Parathyroid adenoma (tissue), 2 donors: Measurements from ENCODE around the gene HDAC9.

Experiments
- H2AFZ ChIP-seq: fragments of 300-600 bp; sonication (generic); one replicate; pipeline ENCODE4 v1.7.0; 2017; ENCODE audit warnings: antibody characterized with exemption, mild to moderate bottlenecking
- H3K27ac ChIP-seq: fragments of 300-600 bp; sonication (generic); one replicate; pipeline ENCODE4 v1.7.0; 2017
- H3K27me3 ChIP-seq: fragments of 300-600 bp; sonication (generic); one replicate; pipeline ENCODE4 v1.7.0; 2017; ENCODE audit warnings: low read length; ENCODE audit not compliant: control insufficient read depth, insufficient read depth
- H3K36me3 ChIP-seq: fragments of 300-600 bp; sonication (generic); one replicate; pipeline ENCODE4 v1.7.0; 2017; ENCODE audit warnings: low read length; ENCODE audit not compliant: control insufficient read depth, insufficient read depth
- H3K4me1 ChIP-seq: fragments of 300-600 bp; sonication (generic); one replicate; pipeline ENCODE4 v1.7.0; 2017; ENCODE audit warnings: control low read depth
- H3K4me2 ChIP-seq: fragments of 300-600 bp; sonication (generic); one replicate; pipeline ENCODE4 v1.7.0; 2017; ENCODE audit warnings: low read length
- H3K4me3 ChIP-seq: fragments of 300-600 bp; sonication (generic); one replicate; pipeline ENCODE4 v1.7.0; 2017; ENCODE audit warnings: low read depth, low read length
- H3K79me2 ChIP-seq: fragments of 300-600 bp; sonication (generic); one replicate; pipeline ENCODE4 v1.7.0; 2017; ENCODE audit warnings: control low read depth
- H3K9ac ChIP-seq: fragments of 300-600 bp; sonication (generic); one replicate; pipeline ENCODE4 v1.7.0; 2017; ENCODE audit warnings: mild to moderate bottlenecking
- H3K9me3 ChIP-seq: fragments of 300-600 bp; sonication (generic); one replicate; pipeline ENCODE4 v1.7.0; 2017; ENCODE audit warnings: low read length; ENCODE audit not compliant: control insufficient read depth
- TF ChIP-seq, protein P1 (sequence below): fragments of 300-600 bp; sonication (generic); IDR thresholded peaks from one replicate; pipeline ENCODE4 v1.7.0; 2017; ENCODE audit warnings: antibody characterized with exemption, mild to moderate bottlenecking
- donor health status: primary hyperparathyroidism.

HDAC9 gene

DNA sequence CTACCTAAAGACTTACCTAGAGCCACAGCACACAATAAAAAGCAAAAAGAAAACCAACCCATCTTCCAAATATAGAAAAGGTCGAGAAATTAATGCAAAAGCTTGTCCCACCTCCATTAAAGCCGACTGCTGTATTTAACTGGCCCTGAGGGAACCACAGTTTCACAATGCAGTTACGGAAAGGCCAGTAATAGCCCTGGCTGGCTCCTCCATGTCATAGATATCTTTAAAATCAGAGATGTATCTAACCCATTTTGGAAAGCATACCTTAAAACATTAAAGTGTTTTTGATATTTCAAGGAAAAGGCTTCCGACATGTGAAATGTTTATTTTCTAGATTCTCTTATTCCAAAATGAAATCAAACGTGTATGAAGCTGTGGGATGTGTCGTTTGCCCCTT is 23.0 kb downstream of the HDAC9 start:
- Histone ChIP-seq H3K9ac (no peak overlapping the region), H3K79me2 (no peaks in the 10 kb centered on the region), H3K9me3 (no peaks in the 10 kb centered on the region), H3K4me1 (no peaks in the 10 kb centered on the region), H3K27ac (no peak overlapping the region), H3K4me3 (no peak overlapping the region), H2AFZ (no peak overlapping the region), H3K36me3 (no peaks in the 10 kb centered on the region), H3K27me3 (no peaks in the 10 kb centered on the region), H3K4me2 (no peak overlapping the region)
- TF ChIP-seq, protein P1, sequence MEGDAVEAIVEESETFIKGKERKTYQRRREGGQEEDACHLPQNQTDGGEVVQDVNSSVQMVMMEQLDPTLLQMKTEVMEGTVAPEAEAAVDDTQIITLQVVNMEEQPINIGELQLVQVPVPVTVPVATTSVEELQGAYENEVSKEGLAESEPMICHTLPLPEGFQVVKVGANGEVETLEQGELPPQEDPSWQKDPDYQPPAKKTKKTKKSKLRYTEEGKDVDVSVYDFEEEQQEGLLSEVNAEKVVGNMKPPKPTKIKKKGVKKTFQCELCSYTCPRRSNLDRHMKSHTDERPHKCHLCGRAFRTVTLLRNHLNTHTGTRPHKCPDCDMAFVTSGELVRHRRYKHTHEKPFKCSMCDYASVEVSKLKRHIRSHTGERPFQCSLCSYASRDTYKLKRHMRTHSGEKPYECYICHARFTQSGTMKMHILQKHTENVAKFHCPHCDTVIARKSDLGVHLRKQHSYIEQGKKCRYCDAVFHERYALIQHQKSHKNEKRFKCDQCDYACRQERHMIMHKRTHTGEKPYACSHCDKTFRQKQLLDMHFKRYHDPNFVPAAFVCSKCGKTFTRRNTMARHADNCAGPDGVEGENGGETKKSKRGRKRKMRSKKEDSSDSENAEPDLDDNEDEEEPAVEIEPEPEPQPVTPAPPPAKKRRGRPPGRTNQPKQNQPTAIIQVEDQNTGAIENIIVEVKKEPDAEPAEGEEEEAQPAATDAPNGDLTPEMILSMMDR: no peak

DNA sequence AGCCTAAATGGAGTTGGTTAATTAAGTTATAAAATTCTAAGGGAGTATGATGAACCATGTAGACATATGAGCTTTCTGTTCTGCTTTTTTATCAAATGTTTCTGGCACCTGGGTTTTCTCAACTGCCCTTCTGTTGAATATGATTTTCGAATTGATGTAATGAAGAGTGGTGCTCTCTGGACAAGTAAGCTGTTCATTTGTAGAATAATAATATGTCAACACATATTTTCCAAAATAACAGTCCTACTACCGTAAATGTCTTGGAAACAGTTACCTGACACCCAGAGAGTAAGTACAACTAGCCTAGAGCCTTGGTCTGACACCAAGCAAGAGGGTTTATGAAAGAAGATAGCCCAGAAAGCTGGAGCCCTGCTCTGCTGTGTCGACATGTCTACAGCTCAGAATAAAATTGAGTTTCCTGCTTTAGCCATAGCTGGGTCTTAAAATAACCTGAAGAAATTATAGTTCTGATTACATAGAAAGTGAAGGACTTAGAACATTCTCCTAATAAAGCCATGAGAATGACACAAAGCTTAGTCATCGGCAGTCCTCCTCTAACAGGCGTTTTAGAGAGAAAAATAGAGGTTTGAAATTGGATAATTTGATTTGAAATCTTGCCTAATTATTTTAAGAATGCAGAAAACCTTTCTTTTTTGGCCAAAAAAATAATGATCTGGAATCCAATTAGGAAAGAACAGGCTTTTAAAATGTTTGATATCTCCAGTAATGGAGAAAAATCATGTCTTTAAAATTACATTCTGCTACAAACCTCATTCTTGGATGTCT is 25.1 kb downstream of the HDAC9 start:
- H3K4me2 ChIP-seq: no peak overlapping the region
- H3K4me3 ChIP-seq: no peak overlapping the region
- no peak overlapping the region for H3K27ac ChIP-seq
- TF ChIP-seq, protein P1: no peak
- H3K79me2 ChIP-seq: no peaks in the 10 kb centered on the region
- H3K4me1 ChIP-seq: no peaks in the 10 kb centered on the region
- H2AFZ ChIP-seq: no peak overlapping the region
- H3K9me3 ChIP-seq: no peaks in the 10 kb centered on the region
- no peak overlapping the region for H3K9ac ChIP-seq
- H3K27me3 ChIP-seq: no peaks in the 10 kb centered on the region
- H3K36me3 ChIP-seq: no peaks in the 10 kb centered on the region

DNA sequence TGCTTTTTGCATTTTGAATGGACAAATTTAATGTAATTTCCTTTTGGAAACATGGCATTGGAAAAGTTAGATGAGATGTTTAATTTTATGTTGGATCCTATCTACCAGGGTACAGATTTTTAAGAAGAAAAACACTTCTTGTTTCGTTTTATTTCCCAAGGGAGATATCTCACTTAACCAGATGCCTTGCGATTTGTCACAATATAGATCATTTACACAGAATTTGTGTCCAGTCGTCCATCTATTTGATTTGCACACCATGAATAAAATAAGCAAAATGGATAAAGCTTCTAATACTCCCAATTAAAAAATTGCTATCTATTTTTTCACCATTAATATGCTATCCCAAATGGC is 25.7 kb downstream of the HDAC9 start:
- Histone ChIP-seq H3K4me2 (no peak overlapping the region), H3K9ac (no peak overlapping the region), H2AFZ (no peak overlapping the region), H3K27ac (no peak overlapping the region), H3K27me3 (no peaks in the 10 kb centered on the region), H3K36me3 (no peaks in the 10 kb centered on the region), H3K4me1 (no peaks in the 10 kb centered on the region), H3K4me3 (no peak overlapping the region), H3K9me3 (no peaks in the 10 kb centered on the region), H3K79me2 (no peaks in the 10 kb centered on the region)
- TF ChIP-seq, protein P1: no peak

- no peaks in the 10 kb centered on the region for H3K36me3 ChIP-seq
- no peak overlapping the region for H3K27ac ChIP-seq
- H3K4me2 ChIP-seq: no peak overlapping the region
- H3K4me3 ChIP-seq: no peak overlapping the region
- TF ChIP-seq, protein P1: no peak
- no peaks in the 10 kb centered on the region for H3K9me3 ChIP-seq
- no peaks in the 10 kb centered on the region for H3K79me2 ChIP-seq
- H2AFZ ChIP-seq: no peak overlapping the region
- H3K27me3 ChIP-seq: no peaks in the 10 kb centered on the region
- H3K4me1 ChIP-seq: no peaks in the 10 kb centered on the region
- no peak overlapping the region for H3K9ac ChIP-seq
These were observed 26.5 kb downstream of the HDAC9 start for GRCh38 chr7:18521945-18522566.

- H3K27ac ChIP-seq: no peak overlapping the region
- TF ChIP-seq, protein P1: no peak
- H3K36me3 ChIP-seq: no peaks in the 10 kb centered on the region
- H3K9ac ChIP-seq: no peak overlapping the region
- no peak overlapping the region for H3K4me3 ChIP-seq
- no peaks in the 10 kb centered on the region for H3K4me1 ChIP-seq
- H2AFZ ChIP-seq: no peak overlapping the region
- no peaks in the 10 kb centered on the region for H3K9me3 ChIP-seq
- H3K27me3 ChIP-seq: no peaks in the 10 kb centered on the region
- H3K4me2 ChIP-seq: no peak overlapping the region
- H3K79me2 ChIP-seq: no peaks in the 10 kb centered on the region
These were observed 28.7 kb downstream of the HDAC9 start for GRCh38 chr7:18524248-18524647.
